NCI-H146 treated with DMSO at 0.1 percent for 48 hours (cell line): ENCODE measurements around the gene PATJ.

Experiments
- DNase-seq: peaks from one replicate; lab custom pipeline; 2025; ENCODE audit not compliant: unreplicated experiment; lab: John Stamatoyannopoulos, UW

The PATJ gene

GRCh38 chr1:62040973-62041372, 298.7 kb downstream of the PATJ start:
- peak; percentile 7 for DNase-seq

DNA sequence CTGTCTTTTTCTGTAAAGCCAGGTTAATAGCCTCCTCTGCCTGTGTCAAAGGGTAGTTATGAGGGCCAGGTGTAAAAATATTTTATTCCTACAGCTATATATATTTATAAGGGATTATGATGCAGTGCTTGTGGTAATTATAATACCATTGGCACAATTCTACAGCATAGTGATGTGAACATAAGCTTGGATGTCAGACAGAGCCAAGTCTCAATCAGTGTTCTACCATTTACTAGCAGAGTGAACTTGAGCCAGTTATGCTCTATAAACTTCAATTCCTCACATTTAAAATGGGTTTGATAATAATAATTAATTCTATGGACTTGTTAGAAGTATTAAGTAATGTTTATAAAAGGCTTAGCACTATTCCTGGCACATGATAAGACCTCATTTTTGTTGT, 300.9 kb downstream of the PATJ start:
- DNase-seq = no peak

GRCh38 chr1:62045574-62045973, 303.3 kb downstream of the PATJ start:
- peak; percentile 13 for DNase-seq

- DNase-seq = no peak
Measured at GRCh38 chr1:62046927-62047326, 304.6 kb downstream of the PATJ start.

DNA sequence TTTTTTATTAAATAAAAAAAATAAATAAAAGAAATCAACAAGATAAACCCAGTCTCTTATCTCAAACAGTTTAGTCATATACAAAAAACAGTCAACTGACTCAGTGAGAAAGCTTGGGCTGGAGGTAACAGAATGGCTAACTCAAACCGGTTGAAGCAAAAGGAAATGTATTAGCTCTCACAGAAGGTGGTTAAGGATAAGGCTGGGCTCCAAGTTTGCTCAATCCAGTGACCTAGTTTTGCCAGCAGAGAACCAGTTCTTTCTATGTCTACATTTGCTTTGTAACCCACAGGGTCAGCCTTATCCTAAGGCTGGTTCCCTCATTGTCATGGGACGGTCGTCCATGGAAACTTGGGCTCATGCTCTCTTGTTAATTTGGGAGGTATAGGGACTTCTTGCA, 307.9 kb downstream of the PATJ start:
- no peak for DNase-seq

GRCh38 chr1:62052946-62053345, 310.7 kb downstream of the PATJ start:
- DNase-seq = no peak

DNA sequence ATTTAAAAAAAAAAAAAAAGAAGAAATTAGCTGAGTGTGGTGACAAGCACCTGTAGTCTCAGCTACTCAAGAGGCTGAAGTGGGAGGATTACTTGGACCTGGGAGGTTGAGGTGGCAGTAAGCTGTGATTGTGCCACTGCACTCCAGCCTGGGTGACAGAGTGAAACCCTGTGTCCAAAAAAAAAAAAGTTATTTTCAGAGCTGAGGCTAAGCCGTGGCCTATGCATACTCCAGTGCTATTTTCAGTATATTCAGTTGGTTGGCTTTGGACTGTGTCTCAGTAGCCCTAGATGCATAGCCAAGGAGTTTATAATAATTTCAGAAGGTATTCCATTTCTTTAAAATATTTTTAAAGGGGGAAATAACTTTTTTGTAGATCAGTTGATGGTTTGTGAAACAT, 311.9 kb downstream of the PATJ start:
- no peak for DNase-seq

DNA sequence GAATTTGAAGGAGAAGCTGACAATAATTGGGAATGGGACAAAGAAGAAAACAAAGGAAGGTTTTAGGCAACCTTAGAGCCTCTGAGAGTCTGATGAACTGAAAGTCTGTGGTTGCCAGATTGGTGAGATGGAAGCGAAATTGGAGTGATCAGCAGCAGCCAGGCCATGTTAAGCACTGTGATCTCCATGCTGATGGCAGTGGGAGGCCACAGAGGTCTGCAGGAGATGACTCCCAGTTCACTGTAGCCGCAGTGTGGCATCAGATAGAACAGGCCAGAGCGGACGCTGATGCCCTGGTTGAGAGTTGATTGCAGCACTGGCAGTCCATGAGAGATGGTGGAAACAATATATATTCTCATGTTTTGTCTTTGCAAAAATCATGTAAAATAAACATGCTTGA, 314.9 kb downstream of the PATJ start:
- DNase-seq = no peak

- no peak for DNase-seq
Measured at GRCh38 chr1:62057641-62058290, 315.5 kb downstream of the PATJ start.

- no peak for DNase-seq
Measured at GRCh38 chr1:62058956-62059355, 316.7 kb downstream of the PATJ start.

- no peak for DNase-seq
Measured at GRCh38 chr1:62062087-62062486, 319.8 kb downstream of the PATJ start.

GRCh38 chr1:62064829-62065407, 322.6 kb downstream of the PATJ start:
- no peak for DNase-seq

DNA sequence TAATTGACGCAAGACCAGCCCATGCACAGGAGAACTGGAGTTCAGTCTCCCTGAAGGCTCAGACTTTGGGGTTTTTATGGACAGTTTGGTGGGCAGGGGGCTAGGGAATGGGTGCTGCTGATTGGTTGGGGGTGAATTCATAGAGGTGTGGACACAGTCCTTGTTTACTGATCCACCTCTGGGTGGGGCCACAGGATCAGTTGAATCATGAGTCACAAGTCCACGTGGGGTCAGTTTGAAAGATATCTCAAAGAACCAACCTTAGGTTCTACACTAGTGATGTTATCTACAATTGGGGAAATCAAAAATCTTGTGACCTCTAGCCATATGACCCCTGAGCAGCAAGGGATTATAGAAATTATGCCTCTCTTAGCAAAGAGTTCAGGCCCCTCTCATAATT, 324.4 kb downstream of the PATJ start:
- DNase-seq = no peak

DNA sequence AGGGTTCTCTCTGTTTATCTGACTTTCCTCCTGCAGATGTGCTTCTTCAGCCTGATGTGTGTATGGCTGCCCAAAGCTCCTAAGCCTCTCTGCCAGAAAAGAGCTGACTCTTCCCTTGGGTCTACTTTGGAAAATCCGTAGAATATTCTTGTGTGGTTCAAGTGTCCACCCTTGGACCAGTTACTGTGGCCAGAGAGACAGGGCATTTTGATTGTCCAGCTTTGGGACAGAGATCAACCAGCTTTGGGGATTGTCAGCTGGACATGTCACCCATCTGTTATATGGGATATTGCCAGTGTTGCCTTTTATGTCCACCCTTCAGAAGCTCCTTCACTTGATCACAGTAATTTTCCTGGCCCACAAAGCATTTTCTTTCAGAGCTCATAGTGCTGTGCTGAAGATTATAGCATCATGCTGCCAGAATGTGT, 326.1 kb downstream of the PATJ start:
- no peak for DNase-seq

- DNase-seq = peak; percentile 23
Measured at GRCh38 chr1:62068978-62069377, 326.7 kb downstream of the PATJ start.

GRCh38 chr1:62070384-62071011, 328.2 kb downstream of the PATJ start:
- no peak for DNase-seq

DNA sequence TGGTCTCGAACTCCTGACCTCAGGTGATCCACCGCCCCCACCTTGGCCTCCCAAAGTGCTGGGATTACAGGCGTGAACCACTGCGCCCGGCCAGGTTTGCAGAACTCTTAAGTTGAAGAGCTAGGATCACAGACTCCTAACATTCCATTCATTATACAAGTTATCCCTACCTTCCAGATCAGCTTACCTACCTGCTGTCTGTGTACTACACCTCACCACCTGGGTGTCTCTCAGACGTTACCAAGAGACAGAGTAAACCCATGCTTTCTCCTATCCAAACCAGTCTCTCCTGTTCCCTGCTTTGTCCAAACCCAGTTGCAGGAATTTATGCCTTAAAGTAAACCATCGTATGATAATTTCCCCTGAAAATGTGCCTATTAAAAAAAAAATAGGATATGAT, 329.4 kb downstream of the PATJ start:
- DNase-seq = no peak

DNA sequence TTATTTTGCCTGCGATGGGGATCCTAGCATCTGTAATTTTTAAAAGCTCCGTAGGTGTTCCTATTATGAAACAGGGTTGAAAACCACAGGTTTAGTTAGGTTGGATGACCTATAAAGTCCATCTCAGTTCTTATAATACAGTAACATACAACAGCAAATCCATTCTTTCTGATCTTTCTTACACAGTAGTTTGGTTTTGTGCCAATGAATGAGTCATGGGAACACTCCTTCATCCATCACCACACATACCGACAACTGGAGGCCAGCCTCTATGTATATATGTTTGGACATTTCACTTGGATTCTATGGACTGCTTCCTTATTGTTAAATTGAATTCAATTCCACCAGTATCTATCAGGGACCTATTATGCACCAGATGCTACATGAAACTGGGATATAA, 334.0 kb downstream of the PATJ start:
- no peak for DNase-seq

- no peak for DNase-seq
Measured at GRCh38 chr1:62077821-62078220, 335.5 kb downstream of the PATJ start.

GRCh38 chr1:62082456-62083363, 340.4 kb downstream of the PATJ start:
- peak; percentile 5 for DNase-seq

- no peak for DNase-seq
Measured at GRCh38 chr1:62084310-62084890, 342.1 kb downstream of the PATJ start.
